C4-2B (cell line): ENCODE results near the gene RHBDF2.

ENCODE experiments used
- H3K27ac ChIP-seq: fragments of 450-650 bp; 2 replicates; pipeline ENCODE4 v1.5.1; 2017
- ZFX ChIP-seq: fragments of 450-650 bp; IDR thresholded peaks from 2 replicates; pipeline ENCODE4 v1.6.1; 2017
- TF ChIP-seq, protein P1 (sequence below): fragments of 450-650 bp; conservative IDR thresholded peaks from 2 replicates; pipeline ENCODE4 v1.5.1; 2017; ENCODE audit warnings: mild to moderate bottlenecking

Gene RHBDF2

DNA sequence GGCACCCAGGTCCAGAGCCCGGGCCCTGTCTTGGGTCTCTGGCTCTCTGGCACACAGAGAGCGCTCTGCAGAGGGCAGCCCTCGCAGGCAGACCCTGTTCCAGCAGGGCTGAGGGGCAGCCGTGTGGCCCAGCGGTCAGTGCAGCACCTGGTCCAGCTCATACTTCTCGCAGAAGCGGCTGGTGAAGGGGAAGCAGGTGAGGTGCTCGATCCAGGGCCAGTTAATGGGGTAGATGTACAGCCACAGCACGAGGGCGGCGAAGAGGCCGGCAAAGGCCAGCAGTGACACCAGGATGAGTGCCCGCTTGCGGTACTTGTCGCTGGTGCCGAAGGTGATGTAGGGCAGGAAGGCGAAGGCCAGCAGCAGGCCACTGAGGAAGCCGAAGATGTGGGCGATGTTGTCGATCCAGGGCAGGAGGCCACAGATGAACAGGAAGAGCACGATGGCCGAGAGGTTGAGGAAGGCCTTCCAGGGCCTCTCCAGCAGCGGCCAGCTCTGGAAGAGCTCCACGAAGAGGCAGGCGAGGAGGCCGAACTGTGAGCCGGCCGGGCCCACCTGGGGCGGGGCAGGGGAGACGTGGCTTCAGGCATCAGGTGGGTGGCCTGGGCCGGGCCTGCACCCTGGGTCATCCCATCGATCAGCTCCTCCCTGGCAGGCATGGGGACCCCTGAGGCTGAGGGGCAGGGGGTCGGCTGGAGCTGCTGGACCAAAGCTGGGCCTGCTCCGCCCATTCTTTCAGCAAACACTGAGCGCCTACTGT, 29.5 kb downstream of the RHBDF2 start:
- no peak overlapping the region for H3K27ac ChIP-seq

DNA sequence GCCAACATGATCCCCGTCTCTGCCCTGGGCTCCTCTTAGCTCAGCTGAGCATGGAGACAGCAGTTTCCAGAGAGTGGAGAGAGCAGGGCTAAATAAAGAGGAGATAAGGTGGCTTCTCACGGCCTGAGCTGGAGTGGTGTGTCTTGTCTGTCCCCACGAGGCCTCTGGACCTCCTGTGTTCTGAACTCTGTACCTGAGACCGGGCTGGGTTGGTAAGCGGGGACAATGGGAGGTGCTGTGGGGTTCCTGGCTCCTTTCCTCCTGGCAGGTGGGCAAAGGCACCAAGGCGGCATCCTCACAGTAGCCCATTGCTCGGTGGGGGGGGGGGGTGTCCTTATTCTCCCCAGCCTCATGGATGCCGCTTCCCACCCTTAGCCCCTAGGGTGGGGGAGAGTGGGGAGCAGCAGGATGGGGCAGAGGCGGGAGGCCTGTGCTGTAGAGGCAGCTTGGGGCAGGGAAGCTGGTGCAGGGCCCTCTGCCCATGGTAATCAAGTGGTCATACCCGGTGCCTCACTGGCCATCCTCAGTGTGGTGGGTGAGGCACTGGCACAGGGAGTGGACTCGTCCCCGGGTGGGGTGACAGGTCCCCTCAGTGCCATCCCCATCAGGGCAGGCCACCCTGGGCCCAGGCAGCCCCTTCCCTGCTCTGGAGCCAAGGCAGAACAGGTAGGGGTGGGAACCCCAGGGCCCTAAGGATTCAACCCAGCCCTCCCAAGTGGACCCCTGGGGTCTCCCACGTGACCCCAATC, 31.1 kb downstream of the RHBDF2 start:
- TF ChIP-seq, protein P1, sequence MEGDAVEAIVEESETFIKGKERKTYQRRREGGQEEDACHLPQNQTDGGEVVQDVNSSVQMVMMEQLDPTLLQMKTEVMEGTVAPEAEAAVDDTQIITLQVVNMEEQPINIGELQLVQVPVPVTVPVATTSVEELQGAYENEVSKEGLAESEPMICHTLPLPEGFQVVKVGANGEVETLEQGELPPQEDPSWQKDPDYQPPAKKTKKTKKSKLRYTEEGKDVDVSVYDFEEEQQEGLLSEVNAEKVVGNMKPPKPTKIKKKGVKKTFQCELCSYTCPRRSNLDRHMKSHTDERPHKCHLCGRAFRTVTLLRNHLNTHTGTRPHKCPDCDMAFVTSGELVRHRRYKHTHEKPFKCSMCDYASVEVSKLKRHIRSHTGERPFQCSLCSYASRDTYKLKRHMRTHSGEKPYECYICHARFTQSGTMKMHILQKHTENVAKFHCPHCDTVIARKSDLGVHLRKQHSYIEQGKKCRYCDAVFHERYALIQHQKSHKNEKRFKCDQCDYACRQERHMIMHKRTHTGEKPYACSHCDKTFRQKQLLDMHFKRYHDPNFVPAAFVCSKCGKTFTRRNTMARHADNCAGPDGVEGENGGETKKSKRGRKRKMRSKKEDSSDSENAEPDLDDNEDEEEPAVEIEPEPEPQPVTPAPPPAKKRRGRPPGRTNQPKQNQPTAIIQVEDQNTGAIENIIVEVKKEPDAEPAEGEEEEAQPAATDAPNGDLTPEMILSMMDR = no peak
- no peak for TF ChIP-seq ZFX
- H3K27ac ChIP-seq = no peak overlapping the region

More for the DNA sequence above, 29.5 kb downstream of the RHBDF2 start:
- TF ChIP-seq, protein P1 = no peak
- TF ChIP-seq ZFX = no peak

DNA sequence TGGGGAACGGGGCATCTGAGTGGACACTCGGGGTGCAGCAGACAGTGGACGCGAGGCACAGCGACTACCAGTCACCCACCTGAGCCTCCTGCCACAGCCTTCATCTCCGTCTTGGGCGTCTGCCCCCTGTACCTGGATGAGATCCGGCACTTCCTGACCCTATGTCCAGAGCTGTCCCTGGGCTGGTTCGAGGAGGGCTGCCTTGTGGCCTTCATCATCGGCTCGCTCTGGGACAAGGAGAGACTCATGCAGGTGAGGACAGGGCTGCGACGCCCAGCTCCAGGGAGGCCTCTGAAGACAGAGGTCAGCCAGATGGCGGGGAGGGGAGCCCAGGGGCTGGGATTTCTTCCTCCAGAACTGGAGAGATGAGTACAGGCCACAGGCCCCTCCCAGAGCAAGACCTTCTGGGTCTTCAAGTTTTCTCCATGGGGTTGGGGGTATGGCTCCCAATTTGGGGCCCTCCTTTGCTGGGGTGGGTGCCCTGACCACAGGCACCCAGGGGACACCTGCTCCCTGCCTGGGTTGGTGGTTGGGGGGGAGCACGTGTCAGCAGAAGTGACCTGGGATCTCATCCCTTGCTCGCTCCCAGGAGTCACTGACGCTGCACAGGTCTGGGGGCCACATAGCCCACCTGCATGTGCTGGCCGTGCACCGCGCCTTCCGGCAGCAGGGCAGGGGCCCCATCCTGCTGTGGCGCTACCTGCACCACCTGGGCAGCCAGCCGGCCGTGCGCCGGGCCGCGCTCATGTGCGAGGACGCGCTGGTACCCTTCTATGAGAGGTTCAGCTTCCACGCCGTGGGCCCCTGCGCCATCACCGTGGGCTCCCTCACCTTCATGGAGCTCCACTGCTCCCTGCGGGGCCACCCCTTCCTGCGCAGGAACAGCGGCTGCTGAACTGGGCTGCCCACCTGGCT, 31.9 kb downstream of the RHBDF2 start:
- TF ChIP-seq ZFX = no peak
- TF ChIP-seq, protein P1 = no peak
- no peak overlapping the region for H3K27ac ChIP-seq

DNA sequence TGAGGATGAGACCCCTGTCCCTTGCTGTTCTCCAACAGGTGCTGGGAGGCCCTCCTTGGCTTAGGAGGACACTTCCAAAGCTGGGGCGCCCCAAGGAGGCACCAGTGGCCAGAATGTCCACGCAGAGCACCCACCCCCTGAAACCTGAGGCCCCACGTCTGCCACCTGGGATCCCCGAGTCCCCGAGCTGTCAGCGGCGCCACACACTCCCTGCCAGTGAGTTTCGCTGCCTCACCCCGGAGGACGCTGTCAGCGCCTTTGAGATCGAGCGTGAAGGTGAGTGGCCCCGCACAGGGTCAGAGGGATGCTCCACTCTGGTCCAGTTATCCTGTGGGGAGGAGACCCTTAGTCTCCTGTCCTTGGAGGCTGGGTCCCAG, 32.6 kb downstream of the RHBDF2 start:
- TF ChIP-seq, protein P1 = no peak
- TF ChIP-seq ZFX = no peak
- no peak overlapping the region for H3K27ac ChIP-seq

DNA sequence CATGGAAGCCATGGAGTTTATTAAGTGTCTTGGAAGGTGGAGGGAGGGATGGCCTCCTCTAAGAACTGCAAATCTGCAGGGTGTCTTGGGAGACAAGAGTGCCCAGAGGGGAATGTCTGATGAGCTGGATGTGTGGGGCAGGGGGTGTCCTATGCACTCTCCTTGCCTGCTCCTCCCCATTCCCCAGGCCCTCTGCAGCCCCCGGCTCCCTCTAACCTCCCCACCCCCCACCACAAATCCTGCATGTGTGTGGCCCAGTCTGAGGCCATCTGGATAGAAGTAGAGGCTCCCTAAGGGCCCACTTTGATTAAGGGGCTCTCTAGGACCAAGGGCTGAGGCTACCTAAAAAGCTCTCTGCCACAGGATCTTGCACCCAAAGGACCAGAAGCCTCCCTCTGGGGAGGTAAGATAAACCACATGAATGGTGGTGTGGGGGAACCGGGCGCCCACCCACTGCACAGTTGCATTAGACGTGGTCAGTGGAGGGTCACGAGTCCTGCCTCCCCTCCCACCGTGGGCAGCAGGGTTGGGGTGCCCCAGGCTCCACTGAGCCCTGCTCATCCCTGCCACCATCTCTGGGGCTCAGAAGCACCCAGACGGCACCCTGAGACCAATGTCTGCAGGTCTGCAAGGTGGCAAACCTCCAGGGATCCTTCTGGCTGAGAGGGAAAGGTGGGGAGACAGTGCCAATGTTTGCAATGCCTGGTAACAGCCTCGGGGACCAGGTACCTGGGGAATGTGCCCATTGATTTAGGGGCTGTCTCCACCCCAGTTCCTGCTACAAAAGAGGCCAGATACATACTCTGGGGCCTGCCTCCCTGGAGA, 33.2 kb downstream of the RHBDF2 start:
- H3K27ac ChIP-seq = no peak overlapping the region
- TF ChIP-seq, protein P1 = no peak
- TF ChIP-seq ZFX = no peak

DNA sequence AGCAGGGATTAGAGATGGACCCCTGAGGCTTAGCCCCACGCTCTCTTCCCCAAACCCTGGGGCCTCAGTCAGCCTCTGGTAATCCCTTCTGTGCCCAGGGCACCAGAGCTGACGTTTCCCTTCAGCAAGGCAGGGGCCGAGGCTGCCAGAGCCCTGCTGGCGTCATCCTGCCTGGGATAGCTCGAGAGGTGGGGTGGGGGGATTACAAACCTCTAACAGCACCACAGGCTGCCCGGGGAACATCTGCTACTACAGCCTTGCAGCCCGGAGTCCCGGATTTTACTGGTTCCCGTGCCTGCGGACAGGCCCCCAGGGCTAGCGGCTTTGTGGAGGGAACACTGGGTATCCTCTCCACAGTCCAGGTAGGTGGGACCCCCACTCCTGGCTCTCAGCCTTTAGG, 33.9 kb downstream of the RHBDF2 start, which contains the start of gene AANAT:
AANAT (plus strand) TSS at position 238 of the 400 bp plus-strand sequence. CDS start 1,144 bp downstream, outside the sequence.
- H3K27ac ChIP-seq = no peak within 1 kb of the TSS
- TF ChIP-seq, protein P1 = no peak
- TF ChIP-seq ZFX = no peak
